RWPE2 (cell line): Measurements from ENCODE around the gene C2orf69.

Experiments
- ATAC-seq: fragments of 200-7000 bp; cut with Tn5 transposase; 3 replicates; pipeline ENCODE4 v1.9.1; 2021; ENCODE audit warnings: low read depth
- DNase-seq: peaks from one replicate; pipeline ENCODE4 v3.0.0-alpha.2; 2020; ENCODE audit warnings: low spot score
- H3K27ac ChIP-seq: fragments of 450-650 bp; 2 replicates; pipeline ENCODE4 v1.5.1; 2017; ENCODE audit warnings: mild to moderate bottlenecking; ENCODE audit not compliant: poor library complexity, severe bottlenecking
- H3K27me3 ChIP-seq: fragments of 250-450 bp; sonication (Bioruptor Pico); 2 replicates; pipeline ENCODE4 v1.5.1; 2021; ENCODE audit warnings: mild to moderate bottlenecking, moderate library complexity; ENCODE audit not compliant: insufficient read depth, poor library complexity, severe bottlenecking
- H3K36me3 ChIP-seq: fragments of 250-450 bp; sonication (Bioruptor Pico); 2 replicates; pipeline ENCODE4 v1.5.1; 2020; ENCODE audit warnings: low read depth, mild to moderate bottlenecking, moderate library complexity
- H3K4me1 ChIP-seq: fragments of 250-450 bp; sonication (Bioruptor Pico); 2 replicates; pipeline ENCODE4 v1.5.1; 2021; ENCODE audit warnings: mild to moderate bottlenecking, moderate library complexity; ENCODE audit not compliant: insufficient read depth, poor library complexity, severe bottlenecking
- H3K4me3 ChIP-seq: fragments of 250-450 bp; sonication (Bioruptor Pico); 2 replicates; pipeline ENCODE4 v1.5.1; 2021; ENCODE audit warnings: mild to moderate bottlenecking, moderate library complexity; ENCODE audit not compliant: severe bottlenecking
- H3K9me3 ChIP-seq: fragments of 250-450 bp; sonication (Bioruptor Pico); 2 replicates; pipeline ENCODE4 v1.5.1; 2021; ENCODE audit warnings: mild to moderate bottlenecking, moderate library complexity; ENCODE audit not compliant: severe bottlenecking
- TF ChIP-seq, protein P1 (sequence below): fragments of 450-650 bp; IDR thresholded peaks from one replicate; pipeline ENCODE4 v1.5.1; 2017; ENCODE audit warnings: mild to moderate bottlenecking, moderate library complexity; ENCODE audit not compliant: poor library complexity, severe bottlenecking

Gene C2orf69

DNA sequence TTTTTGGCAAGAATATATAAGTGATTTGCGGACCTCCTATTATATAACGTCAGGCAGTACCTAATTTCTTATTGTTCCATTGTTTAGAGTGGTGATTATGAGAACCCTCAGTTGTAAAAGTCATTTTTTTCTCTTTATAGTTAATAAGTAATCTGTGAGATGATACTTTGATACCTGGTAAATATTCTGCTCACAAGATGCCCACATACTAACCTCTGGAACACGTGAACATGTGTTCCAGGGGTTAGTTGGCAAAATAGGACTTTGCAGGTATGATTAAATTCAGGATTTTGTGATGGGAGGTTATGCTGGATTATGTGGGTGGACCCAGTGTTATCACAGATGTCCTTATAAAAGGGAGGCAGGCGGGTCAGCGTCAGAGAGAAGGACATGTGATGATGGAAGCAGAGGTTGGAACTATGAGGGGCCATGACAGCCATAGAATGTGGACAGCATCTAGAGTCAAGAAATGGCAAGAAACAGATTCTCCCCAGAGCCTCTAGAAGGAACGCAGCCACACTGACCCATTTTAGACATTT, 61.1 kb downstream of the C2orf69 start:
- Histone ChIP-seq H3K27ac (no peak overlapping the region), H3K36me3 (peaks cover 8% of the 10 kb centered on the region; the same call in 1 of the 2 replicates), H3K4me1 (peaks cover 8% of the 10 kb centered on the region), H3K27me3 (no peaks in the 10 kb centered on the region), H3K4me3 (no peak overlapping the region), H3K9me3 (peaks cover 3% of the 10 kb centered on the region)
- ATAC-seq (no peak), DNase-seq (no peak)
- TF ChIP-seq, protein P1, sequence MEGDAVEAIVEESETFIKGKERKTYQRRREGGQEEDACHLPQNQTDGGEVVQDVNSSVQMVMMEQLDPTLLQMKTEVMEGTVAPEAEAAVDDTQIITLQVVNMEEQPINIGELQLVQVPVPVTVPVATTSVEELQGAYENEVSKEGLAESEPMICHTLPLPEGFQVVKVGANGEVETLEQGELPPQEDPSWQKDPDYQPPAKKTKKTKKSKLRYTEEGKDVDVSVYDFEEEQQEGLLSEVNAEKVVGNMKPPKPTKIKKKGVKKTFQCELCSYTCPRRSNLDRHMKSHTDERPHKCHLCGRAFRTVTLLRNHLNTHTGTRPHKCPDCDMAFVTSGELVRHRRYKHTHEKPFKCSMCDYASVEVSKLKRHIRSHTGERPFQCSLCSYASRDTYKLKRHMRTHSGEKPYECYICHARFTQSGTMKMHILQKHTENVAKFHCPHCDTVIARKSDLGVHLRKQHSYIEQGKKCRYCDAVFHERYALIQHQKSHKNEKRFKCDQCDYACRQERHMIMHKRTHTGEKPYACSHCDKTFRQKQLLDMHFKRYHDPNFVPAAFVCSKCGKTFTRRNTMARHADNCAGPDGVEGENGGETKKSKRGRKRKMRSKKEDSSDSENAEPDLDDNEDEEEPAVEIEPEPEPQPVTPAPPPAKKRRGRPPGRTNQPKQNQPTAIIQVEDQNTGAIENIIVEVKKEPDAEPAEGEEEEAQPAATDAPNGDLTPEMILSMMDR = no peak

DNA sequence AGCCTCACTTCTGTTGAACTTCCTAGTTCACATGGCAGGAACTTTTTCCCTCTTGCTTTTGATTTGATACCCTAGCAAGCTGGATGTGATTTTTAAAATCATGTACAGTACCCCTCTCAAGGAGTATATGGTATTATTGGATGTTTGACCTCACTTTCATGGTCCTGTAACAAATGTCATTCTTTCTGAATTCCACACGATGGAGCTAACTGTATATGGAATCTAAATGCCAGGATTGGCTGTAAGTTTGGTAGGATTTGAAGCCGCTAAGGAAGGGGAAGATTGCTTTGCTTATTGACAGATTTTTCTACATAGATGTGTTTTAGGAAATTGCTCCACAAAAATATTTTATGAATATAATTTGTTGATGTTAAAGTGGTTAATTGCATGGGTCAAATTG, 62.6 kb downstream of the C2orf69 start:
- no peak overlapping the region for H3K27ac ChIP-seq
- no peaks in the 10 kb centered on the region for H3K27me3 ChIP-seq
- H3K36me3 ChIP-seq = no peaks in the 10 kb centered on the region
- H3K9me3 ChIP-seq = no peaks in the 10 kb centered on the region
- H3K4me3 ChIP-seq = no peak overlapping the region
- peak; percentile 57; the same call in 2 of the 3 replicates for ATAC-seq
- TF ChIP-seq, protein P1 = peak; percentile 73
- DNase-seq = no peak
- peaks cover 18% of the 10 kb centered on the region for H3K4me1 ChIP-seq

GRCh38 chr2:199975273-199975895, 64.3 kb downstream of the C2orf69 start:
- H3K4me3 ChIP-seq = no peak overlapping the region
- no peaks in the 10 kb centered on the region for H3K36me3 ChIP-seq
- no peak; the same call in 2 of the 3 replicates for ATAC-seq
- H3K4me1 ChIP-seq = peaks cover 23% of the 10 kb centered on the region
- no peak overlapping the region for H3K27ac ChIP-seq
- no peaks in the 10 kb centered on the region for H3K9me3 ChIP-seq
- no peak for DNase-seq
- TF ChIP-seq, protein P1 = no peak
- H3K27me3 ChIP-seq = no peaks in the 10 kb centered on the region
